ENCODE measurements around the gene CACNG3. TPM values are rescaled to one million over a fixed set of nuclear protein-coding genes. Genes with fewer than 3 reads are reported as not detected.

Gene CACNG3
- total RNA-seq, 1 experiment from 2014 or later = not detected

GRCh38 chr16:24409045-24409444, 152.9 kb downstream of the CACNG3 start:
- H3K4me1 ChIP-seq (ENCODE audit: insufficient read depth, low read length) = no peaks in the 10 kb centered on the region
- H3K27me3 ChIP-seq (ENCODE audit: insufficient read depth, low read length) = no peaks in the 10 kb centered on the region
- H3K9me3 ChIP-seq (ENCODE audit: control insufficient read depth, low read depth, low read length) = no peaks in the 10 kb centered on the region
- H2BK15ac ChIP-seq (ENCODE audit: low read depth, low read length) = no peak overlapping the region
- H3K14ac ChIP-seq (ENCODE audit: insufficient read depth, low read length) = no peak overlapping the region
- H3K4me1 Mint-ChIP-seq = peaks cover 0 to 2% of the 10 kb centered on the region in 2 experiments; a peak in 1 of 4 replicates
- H2BK20ac ChIP-seq (ENCODE audit: low read depth, low read length, poor library complexity, severe bottlenecking) = no peak overlapping the region
- no peak overlapping the region for H3K4ac ChIP-seq (ENCODE audit: low read depth, low read length)
- no peaks in the 10 kb centered on the region for H3K79me2 ChIP-seq (ENCODE audit: insufficient read depth, low read length)
- no peaks in the 10 kb centered on the region for H4K20me1 ChIP-seq (ENCODE audit: control insufficient read depth, insufficient read depth, insufficient read length)
- H3K56ac ChIP-seq (ENCODE audit: insufficient read length, low read depth, low read length) = no peak overlapping the region
- no peaks in the 10 kb centered on the region for H3K79me1 ChIP-seq (ENCODE audit: insufficient read depth, low read depth, low read length, poor library complexity, severe bottlenecking)
- no peaks in the 10 kb centered on the region; a peak in 2 of 7 replicates for H3K36me3 Mint-ChIP-seq (ENCODE audit: insufficient read depth in 1 of 3, low read depth in 3 of 3)
- DNase-seq = peak; percentile 43
- no peak overlapping the region for H2BK5ac ChIP-seq (ENCODE audit: insufficient read length, low read length)
- no peak overlapping the region for H2AK5ac ChIP-seq (ENCODE audit: insufficient read length, low read length)
- no peak overlapping the region for H3K27ac Mint-ChIP-seq
- H2AFZ ChIP-seq (ENCODE audit: low read length) = no peak overlapping the region
- no peak overlapping the region for H3T11ph ChIP-seq (ENCODE audit: low read length)
- no peak overlapping the region for H2BK120ac ChIP-seq (ENCODE audit: low read depth, low read length, poor library complexity, severe bottlenecking)
- no peak overlapping the region for H4K5ac ChIP-seq (ENCODE audit: insufficient read length, low read depth, low read length)
- WGBS (ENCODE audit: extremely low coverage, insufficient read length, low lambda C conversion rate) = no CpG with 5 or more reads among the region's 4 CpGs
- no peak overlapping the region for H2BK12ac ChIP-seq (ENCODE audit: insufficient read length, low read depth, low read length)
- H3K27ac ChIP-seq (ENCODE audit: insufficient read length, low read depth, low read length) = no peak overlapping the region
- no peaks in the 10 kb centered on the region for H3K23me2 ChIP-seq (ENCODE audit: insufficient read length, low read depth, low read length, poor library complexity, severe bottlenecking)
- no peak overlapping the region for H3K4me2 ChIP-seq (ENCODE audit: insufficient read depth, insufficient read length, low read length)
- no peak overlapping the region for H4K91ac ChIP-seq (ENCODE audit: insufficient read length, low read depth, low read length)
- H3K9ac ChIP-seq (ENCODE audit: extremely low read depth, insufficient read length, low read length) = no peak overlapping the region
- H4K8ac ChIP-seq (replicated peaks; ENCODE audit: insufficient read length, low read depth, low read length) = no peak overlapping the region
- H3K4me3 Mint-ChIP-seq = no peak overlapping the region
- no peak overlapping the region for H3K23ac ChIP-seq (ENCODE audit: insufficient read length, low read depth, low read length)
- H3K27me3 Mint-ChIP-seq (ENCODE audit: low read depth) = peaks cover 5% of the 10 kb centered on the region
- H3K18ac ChIP-seq (ENCODE audit: insufficient read length, low read depth, low read length) = no peak overlapping the region
- TF ChIP-seq CTCF (conservative IDR thresholded peaks at IDR 0.05) = peak; percentile 61
- peaks cover 2 to 5% of the 10 kb centered on the region in 2 experiments; a peak in 3 of 5 replicates for H3K9me3 Mint-ChIP-seq
